Umbilical cord (tissue), 2 donors: ENCODE data around the gene TMEM123. TPM values are rescaled to one million over a fixed set of nuclear protein-coding genes. Genes with fewer than 3 reads are reported as not detected.
A peak's percentile ranks its signal among the peaks of the same experiment; 100 is the strongest.

ENCODE experiments used
- DNase-seq: peaks from one replicate; pipeline ENCODE4 v3.0.0-alpha.2; 2015; ENCODE audit warnings: low spot score
- total RNA-seq: library from RNA; depleted of rRNA; stranded (reverse); fragments of >200 nt; gene quantifications from one replicate; pipeline ENCODE4 v1.2.3, GENCODE V29; 2014; ENCODE audit warnings: low replicate concordance; ENCODE audit not compliant: insufficient read depth

Gene TMEM123
- total RNA-seq, 1 donor from 2014 or later = 136 TPM

- no peak for DNase-seq
Measured at GRCh38 chr11:102361086-102362031, 91.2 kb downstream of the TMEM123 start.

DNA sequence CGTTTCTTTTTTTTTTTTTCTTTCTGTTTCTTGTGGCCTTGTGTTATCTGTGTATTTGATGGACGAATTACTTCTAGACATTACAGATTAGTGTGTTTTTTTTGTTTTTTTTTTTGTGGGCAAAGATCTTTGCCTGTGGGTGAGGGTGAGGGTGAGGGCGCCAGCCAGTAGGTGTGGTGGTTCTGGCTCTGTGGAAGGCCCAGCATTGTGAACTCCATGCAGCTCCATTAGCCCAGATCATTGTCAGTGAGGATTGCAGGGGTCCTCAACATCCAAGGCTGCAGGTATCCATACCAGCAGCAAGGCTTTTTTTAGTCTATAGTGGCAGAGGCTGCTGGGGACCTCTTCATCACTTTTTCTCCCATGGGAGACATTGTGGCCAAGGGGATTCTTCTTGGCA is 91.9 kb downstream of the TMEM123 start:
- no peak for DNase-seq

DNA sequence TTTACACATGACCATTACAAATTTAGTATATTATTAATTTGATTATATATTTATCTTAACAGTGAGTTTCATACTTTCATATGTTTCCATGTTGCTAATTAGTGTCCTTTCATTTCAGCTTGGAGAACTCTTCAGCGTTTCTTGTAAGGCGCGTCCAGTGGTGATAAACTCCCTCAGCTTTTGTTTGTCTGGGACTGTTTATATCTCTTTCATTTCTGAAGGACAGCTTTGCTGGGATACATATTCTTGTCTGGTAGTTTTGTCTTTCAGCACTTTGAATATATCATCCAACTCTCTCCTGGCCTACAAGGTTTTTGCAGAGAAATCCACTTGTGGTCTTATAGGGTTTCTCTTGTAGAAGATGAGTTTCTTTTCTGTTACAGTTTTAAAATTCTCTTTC is 93.2 kb downstream of the TMEM123 start:
- no peak for DNase-seq

DNA sequence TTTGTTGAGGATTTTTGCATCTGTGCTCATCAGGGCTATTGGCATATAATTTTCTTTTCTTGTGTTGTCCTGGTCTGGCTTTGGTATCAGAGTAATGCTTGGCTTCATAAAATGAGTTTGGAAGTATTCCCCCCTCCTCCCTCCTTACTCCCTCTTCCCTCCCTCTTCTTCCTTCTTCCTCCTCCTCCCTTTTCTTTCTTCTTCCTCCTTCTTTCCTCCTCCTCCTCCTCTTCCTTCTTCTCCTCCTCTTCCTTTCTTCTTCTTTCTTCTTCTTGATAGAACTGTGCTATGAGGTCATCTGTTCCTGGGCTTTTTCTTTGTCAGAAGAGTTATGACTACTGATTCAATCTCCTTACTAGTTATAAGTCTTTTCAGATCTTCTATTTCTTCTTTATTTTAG is 95.4 kb downstream of the TMEM123 start:
- DNase-seq = no peak

DNA sequence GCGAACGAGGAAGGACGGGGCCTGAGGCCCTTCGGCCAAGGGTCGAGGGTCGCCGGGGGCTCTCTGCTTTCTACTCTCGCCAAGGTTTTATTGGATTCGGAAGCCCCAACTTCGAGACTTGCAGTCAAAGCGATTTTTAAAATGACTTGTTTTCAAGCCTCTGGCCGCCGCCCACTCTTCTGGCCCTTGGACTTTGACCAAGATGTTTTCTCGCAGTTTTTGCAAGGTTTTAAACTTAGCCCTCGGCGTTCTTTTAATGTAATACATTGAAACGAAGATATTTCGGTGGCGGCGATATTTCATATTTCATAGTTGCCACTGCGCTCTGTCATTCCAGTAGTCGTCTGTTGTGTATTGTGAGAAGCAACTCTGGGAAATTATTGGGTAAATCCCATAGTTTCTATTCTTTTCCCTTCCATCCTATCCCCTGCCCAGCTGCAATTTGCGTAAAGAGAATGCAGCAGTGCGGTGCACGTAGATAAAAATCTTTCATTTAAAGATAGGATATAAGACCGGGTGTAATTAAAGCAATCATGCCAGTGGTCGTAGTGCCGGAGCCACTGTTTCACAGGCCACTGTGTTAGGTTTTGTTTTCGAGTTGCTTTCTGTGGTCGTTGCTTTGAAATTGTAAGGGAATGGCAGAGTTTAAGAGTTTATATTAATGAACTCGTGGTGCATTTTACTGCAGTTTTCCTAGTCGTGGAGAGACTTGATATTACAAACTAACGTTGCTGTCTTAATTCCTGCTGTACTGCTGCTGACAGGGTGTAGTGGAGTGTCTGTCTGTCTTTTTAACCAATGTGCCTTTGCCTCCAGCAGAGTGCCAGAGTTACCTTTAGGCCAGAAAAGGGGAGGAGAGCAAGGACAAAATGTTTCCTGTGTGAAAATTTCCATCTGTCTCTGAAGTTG is 104.8 kb downstream of the TMEM123 start:
- peak; percentile 50 for DNase-seq

GRCh38 chr11:102346748-102347461 is 105.7 kb downstream of the TMEM123 start, which contains the start of gene BIRC2:
Gene BIRC2 (plus strand): TSS chr11:102347214. CDS start chr11:102349855, 2,641 bp downstream.
- DNase-seq = peak; percentile 95

- DNase-seq = no peak
Measured at GRCh38 chr11:102346456-102346747, 106.2 kb downstream of the TMEM123 start.

Other genes with a start within 250 kb of the TMEM123 start
- gene BIRC3, start 135.3 kb downstream of the TMEM123 start, total RNA-seq = 3.9 TPM
- 80.4 TPM for gene BIRC2, start 105.6 kb downstream of the TMEM123 start, total RNA-seq
- 23.8 TPM for gene MMP7, start 78.0 kb upstream of the TMEM123 start, total RNA-seq
- not detected for gene MMP20, start 172.6 kb upstream of the TMEM123 start, total RNA-seq